ENCODE measurements around the gene DLG2.

DLG2 gene

DNA sequence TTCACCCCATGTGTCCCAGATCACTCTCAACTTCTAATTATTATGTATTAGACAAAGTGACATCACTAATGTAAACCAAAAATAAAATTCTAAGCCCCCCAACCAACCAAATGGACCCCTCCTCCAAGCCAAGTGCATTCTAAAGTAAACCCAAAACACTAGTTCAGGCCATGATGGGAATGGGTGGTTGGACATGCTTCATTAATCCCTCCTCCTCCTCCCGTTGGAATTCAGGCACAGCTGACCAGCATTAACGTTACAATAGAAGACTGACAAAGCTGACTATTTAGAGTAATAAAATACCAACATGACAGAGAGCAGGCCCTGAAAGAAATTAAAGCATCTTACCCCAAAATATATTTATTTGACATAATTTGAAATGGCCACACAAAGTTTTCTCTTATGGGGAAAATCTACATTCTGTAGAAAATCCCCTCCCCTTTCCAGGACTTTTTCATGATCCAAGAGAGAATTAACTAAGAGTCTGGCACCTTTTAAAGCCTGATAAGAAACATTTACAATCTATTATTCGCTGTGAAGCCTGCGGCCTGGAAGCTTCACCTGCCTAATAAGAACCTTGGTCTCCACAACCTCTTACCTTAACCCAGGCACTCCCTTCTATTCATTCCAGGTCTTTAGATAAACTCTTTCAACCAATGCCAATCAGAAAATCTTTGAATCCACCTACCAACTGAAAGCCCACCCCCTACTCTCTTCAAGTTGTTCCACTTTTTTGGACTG lies 1392.5 kb downstream of the DLG2 start:
- DNase-seq (ENCODE audit: low read depth): no peak
- no peak for TF ChIP-seq CTCF (IDR thresholded peaks at IDR 0.05; ENCODE audit: control insufficient read depth, extremely low read depth, insufficient read depth)
- no peak overlapping the region for H3K4me3 ChIP-seq (ENCODE audit: low read depth, low read length)

DNA sequence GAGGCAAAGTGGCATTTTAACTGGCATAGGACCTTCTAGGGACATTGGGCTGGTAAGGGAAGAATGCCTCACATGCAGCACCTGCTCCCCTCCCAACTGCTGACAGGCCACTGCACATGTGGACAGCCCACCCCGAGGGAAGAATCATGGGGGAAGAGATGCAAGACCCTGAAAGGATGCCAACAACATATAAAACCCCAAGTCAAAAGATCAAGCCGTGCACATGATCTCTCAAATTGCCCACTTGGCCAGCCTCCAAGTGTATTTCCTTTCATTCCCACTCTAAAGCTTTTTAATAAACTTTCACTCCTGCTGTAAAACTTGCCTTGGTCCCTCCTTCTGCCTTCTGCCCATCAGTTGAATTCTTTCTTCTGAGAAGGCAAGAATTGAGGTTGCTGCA lies 1393.1 kb downstream of the DLG2 start:
- no peak for DNase-seq (ENCODE audit: low read depth)
- TF ChIP-seq CTCF (IDR thresholded peaks at IDR 0.05; ENCODE audit: control insufficient read depth, extremely low read depth, insufficient read depth): no peak
- no peak overlapping the region for H3K4me3 ChIP-seq (ENCODE audit: low read depth, low read length)

DNA sequence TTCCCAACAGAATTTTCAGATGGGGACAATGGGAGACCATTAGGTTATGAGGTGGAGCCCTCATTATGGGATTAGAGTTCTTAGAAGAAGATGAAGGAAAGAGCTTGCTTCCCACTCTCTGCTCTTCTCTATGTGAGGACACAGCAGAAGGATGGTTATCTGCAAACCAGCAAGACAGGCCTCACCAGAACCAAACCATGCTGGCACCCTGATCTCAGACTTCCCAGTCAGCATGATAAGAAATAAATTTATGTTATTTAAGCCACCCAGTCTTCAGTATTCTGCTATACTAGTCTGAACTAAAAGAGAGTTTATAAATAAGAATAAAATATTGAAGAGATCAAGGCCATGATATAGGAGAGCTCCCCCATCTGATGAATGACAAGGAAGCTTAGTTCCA lies 1394.6 kb downstream of the DLG2 start:
- DNase-seq (ENCODE audit: low read depth): no peak
- no peak overlapping the region for H3K4me3 ChIP-seq (ENCODE audit: low read depth, low read length)
- TF ChIP-seq CTCF (IDR thresholded peaks at IDR 0.05; ENCODE audit: control insufficient read depth, extremely low read depth, insufficient read depth): no peak

DNA sequence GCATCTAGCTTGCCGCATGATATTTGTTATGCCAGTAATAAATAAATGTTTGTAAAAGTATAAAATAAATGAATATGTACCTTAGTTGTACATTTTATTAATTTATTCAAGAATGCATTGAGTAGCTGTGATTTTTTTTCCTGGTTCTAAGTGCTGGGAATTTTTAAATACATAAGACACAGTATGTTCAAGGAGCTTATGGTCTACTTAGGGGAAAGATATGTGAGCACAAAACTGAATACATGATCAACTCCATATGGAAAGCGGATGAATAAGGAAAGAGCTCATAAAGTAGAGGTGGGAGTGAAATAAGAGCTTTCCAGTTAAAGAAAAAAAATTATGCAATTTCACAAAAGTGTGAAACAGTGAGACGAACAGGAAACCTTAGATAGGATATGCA lies 1396.7 kb downstream of the DLG2 start:
- no peak for DNase-seq (ENCODE audit: low read depth)
- H3K4me3 ChIP-seq (ENCODE audit: low read depth, low read length): no peak overlapping the region
- no peak for TF ChIP-seq CTCF (IDR thresholded peaks at IDR 0.05; ENCODE audit: control insufficient read depth, extremely low read depth, insufficient read depth)

DNA sequence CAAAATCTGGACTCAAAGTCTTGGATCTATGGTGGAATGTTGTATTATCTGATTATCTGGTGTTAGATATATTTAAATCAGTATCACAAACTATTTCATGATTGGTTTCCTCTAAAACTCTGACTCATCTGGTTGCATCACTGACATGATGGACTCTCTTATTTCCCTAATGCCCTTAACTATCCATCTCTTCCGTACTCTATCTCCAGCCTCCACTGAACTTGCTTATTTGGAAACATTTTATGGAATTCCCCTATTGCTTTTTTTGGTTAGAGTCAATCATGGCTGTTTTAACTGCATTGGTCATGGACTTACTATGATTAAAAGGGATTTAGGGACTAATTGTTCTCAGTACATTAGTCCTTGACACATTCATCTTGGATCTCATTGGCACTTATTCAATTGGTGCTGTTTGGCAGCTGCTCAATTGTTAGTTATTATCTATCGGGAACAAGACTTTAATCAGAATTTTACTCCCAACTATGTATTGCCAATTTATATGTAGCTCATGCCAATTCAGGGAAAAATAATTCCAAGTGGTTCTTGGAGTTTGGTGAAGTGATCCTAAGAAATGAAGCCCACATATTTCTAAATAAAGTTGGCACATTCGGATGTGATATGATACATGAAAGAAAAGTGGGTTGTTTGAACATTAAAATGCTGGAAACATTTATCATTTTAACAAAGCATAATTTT lies 1399.0 kb downstream of the DLG2 start:
- H3K4me3 ChIP-seq (ENCODE audit: low read depth, low read length): no peak overlapping the region
- no peak for DNase-seq (ENCODE audit: low read depth)
- no peak for TF ChIP-seq CTCF (IDR thresholded peaks at IDR 0.05; ENCODE audit: control insufficient read depth, extremely low read depth, insufficient read depth)

DNA sequence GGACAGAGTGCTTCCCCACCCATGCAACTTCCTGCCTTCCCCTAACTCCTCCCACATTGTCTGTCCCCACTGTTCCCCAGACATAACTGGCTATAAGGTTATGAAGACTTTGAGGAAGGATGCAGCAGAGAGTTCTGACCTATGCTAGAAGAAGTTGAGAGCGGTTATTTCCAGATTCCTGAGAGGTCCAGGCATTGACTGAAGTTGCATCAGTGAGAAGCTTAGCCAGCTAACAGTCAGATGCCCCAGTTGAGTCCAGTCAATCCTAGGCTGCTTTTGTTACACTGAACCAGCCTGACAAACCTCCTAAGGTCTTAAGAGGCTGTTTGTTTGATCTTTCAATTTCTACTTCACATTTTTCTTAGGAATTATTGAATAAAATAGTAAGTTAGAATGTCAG lies 1403.1 kb downstream of the DLG2 start:
- no peak overlapping the region for H3K4me3 ChIP-seq (ENCODE audit: low read depth, low read length)
- TF ChIP-seq CTCF (IDR thresholded peaks at IDR 0.05; ENCODE audit: control insufficient read depth, extremely low read depth, insufficient read depth): no peak
- no peak for DNase-seq (ENCODE audit: low read depth)
